ENCODE results near the gene ABHD17A. TPM values are rescaled to one million over a fixed set of nuclear protein-coding genes. Genes with fewer than 3 reads are reported as not detected.

The ABHD17A gene
- total RNA-seq, 6 experiments from 2014 or later = 20.4 to 49.5 (median 23.5) TPM

DNA sequence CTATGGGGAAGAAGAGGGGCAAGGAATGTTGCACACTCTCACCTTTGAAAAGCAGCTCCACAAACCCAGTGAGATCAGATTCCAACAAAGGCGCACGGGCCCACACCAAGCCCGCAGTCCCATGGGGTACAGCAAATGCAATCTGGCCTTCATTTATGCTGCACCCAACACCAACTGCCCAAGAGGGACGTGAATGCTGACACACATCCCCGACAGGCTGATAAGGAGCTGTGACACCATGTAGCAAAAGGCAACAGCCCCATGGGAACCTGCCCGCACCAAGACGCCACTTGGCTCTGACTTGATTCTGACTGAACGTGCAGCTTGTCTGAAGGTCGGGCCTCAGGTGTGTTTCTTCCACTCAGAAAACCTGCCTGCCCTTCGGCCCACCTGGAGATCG lies 54.3 kb downstream of the ABHD17A start:
- no peak overlapping the region for H3K27ac ChIP-seq
- peaks cover 0 to 68% (median 18%) of the 10 kb centered on the region in 4 donors for H3K4me1 ChIP-seq
- no peaks in the 10 kb centered on the region for H3K27me3 ChIP-seq
- H3K9me3 ChIP-seq = no peaks in the 10 kb centered on the region
- H3K36me3 ChIP-seq = no peaks in the 10 kb centered on the region
- WGBS (ENCODE audit: insufficient coverage, low coverage, low lambda C conversion rate, missing lambda C conversion rate) = 89% methylated on average over 3 of the region's 11 CpGs
- TF ChIP-seq, protein P1, sequence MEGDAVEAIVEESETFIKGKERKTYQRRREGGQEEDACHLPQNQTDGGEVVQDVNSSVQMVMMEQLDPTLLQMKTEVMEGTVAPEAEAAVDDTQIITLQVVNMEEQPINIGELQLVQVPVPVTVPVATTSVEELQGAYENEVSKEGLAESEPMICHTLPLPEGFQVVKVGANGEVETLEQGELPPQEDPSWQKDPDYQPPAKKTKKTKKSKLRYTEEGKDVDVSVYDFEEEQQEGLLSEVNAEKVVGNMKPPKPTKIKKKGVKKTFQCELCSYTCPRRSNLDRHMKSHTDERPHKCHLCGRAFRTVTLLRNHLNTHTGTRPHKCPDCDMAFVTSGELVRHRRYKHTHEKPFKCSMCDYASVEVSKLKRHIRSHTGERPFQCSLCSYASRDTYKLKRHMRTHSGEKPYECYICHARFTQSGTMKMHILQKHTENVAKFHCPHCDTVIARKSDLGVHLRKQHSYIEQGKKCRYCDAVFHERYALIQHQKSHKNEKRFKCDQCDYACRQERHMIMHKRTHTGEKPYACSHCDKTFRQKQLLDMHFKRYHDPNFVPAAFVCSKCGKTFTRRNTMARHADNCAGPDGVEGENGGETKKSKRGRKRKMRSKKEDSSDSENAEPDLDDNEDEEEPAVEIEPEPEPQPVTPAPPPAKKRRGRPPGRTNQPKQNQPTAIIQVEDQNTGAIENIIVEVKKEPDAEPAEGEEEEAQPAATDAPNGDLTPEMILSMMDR (IDR thresholded peaks at IDR 0.05) = no peak
- no peak for TF ChIP-seq POLR2A (IDR thresholded peaks at IDR 0.05)
- no peak overlapping the region for H3K4me3 ChIP-seq
- DNase-seq = no peak
- intact Hi-C loops (cut with DNase I) = no loop called here
- ATAC-seq = no peak

DNA sequence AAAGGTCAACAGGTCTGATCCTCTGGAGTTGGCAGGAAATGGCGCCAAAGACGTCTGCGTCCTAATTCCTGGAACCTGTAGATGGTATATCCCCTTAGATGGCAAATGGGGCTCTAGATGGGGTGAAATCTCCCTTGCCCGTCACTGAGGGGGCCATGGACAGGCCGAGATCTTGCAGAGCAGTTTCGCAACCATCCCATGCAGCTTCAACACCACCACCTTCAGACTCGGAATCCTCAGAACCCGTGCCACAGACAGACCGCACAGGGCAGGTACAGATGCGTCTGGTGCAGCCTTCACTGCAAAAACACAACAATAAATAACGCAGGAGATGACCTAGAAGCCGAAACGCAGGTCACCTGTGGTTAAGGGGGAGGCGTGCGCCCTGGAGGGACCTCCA lies 54.7 kb downstream of the ABHD17A start:
- intact Hi-C loops (cut with DNase I) = no loop called here
- no peak for ATAC-seq
- Histone ChIP-seq H3K4me1 (peaks cover 0 to 66% (median 18%) of the 10 kb centered on the region in 4 donors), H3K9me3 (no peaks in the 10 kb centered on the region), H3K27ac (no peak overlapping the region), H3K36me3 (no peaks in the 10 kb centered on the region), H3K27me3 (no peaks in the 10 kb centered on the region), H3K4me3 (no peak overlapping the region)
- 67% methylated on average over 11 of the region's 15 CpGs for WGBS (ENCODE audit: insufficient coverage, low coverage, low lambda C conversion rate, missing lambda C conversion rate)
- TF ChIP-seq, protein P1 (IDR thresholded peaks at IDR 0.05) = no peak
- no peak for TF ChIP-seq POLR2A (IDR thresholded peaks at IDR 0.05)
- no peak for DNase-seq

DNA sequence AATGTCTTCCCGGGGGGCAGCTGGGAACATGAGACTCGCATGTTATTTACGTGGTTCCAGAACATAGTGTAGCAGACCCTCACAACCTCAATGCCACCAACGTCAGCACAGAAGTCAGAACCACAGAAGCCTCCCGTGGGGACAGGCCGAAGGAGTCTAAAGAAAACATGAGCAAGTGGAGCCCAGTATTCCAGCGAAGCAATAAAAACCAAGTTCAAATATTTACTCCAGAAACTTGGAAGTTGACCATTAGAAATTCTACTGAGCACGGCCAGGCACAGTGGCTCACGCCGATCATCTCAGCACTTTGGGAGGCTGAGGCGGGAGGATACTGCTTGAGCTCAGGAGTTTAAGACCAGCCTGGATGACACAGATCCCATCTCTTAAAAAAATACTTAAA lies 55.3 kb downstream of the ABHD17A start:
- H3K27me3 ChIP-seq = no peaks in the 10 kb centered on the region
- 58% methylated on average over 11 of the region's 11 CpGs for WGBS (ENCODE audit: insufficient coverage, low coverage, low lambda C conversion rate, missing lambda C conversion rate)
- no peaks in the 10 kb centered on the region for H3K36me3 ChIP-seq
- DNase-seq = no peak
- H3K4me1 ChIP-seq = peaks cover 0 to 61% (median 18%) of the 10 kb centered on the region in 4 donors
- ATAC-seq = no peak
- intact Hi-C loops (cut with DNase I) = no loop called here
- no peak overlapping the region for H3K4me3 ChIP-seq
- TF ChIP-seq, protein P1 (IDR thresholded peaks at IDR 0.05) = no peak
- no peak for TF ChIP-seq POLR2A (IDR thresholded peaks at IDR 0.05)
- H3K9me3 ChIP-seq = no peaks in the 10 kb centered on the region
- H3K27ac ChIP-seq = peak overlapping the region in 1 of 3 donors; percentile 2

DNA sequence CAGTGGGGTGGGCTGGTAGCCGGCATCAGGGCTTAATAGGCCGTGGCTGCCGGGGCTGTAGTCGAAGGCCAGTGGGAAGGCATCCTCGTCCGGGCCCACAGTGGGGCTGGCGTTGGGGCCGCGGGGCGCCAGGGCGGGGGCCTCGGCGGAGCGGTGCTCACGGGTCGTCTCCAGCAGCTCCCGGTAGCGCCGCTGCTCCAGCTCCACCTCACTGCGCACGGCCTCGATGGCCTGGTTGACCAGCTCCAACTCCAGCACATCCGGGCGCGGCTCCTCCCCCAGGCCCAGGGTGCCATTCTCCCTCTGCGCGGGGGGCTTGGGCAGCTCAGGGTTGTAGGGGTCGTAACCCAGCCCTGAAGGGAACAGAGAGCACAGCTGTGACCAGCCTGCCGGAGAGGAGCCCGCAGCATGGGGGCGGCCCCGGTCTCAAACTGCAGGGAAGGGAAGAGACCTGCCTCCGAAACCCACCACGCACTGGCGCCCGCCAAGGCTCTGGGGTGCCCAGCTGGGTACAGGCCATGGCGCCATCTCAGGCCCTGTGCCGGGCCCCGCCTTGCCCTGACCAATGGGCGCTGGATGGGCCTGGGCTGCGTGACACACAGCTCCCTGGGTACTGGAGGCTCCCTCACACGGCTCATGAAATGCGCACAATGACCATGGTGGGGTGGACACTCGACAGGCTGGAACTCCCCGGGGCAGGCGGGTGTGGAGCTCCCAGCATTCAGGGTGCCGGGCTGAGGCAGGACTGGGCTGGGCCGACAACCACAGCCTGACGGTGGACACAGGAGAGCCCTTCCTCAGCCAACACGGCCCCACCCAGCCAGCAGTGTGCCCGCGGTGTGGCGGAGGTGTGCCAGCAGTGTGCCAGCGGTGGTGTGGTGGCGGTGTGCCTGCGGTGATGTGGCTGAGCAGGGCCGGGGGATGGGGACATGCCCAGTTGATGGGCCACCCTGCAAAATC lies 56.7 kb downstream of the ABHD17A start:
- TF ChIP-seq, protein P1 (IDR thresholded peaks at IDR 0.05) = no peak
- no peak for TF ChIP-seq POLR2A (IDR thresholded peaks at IDR 0.05)
- 100% methylated on average over 1 of the region's 57 CpGs for WGBS (ENCODE audit: insufficient coverage, low coverage, low lambda C conversion rate, missing lambda C conversion rate)
- intact Hi-C loops (cut with DNase I) = no loop called here
- no peaks in the 10 kb centered on the region for H3K9me3 ChIP-seq
- H3K4me1 ChIP-seq = peaks cover 0 to 48% (median 11%) of the 10 kb centered on the region in 4 donors
- DNase-seq = no peak
- no peak overlapping the region for H3K4me3 ChIP-seq
- no peaks in the 10 kb centered on the region for H3K27me3 ChIP-seq
- no peak overlapping the region for H3K27ac ChIP-seq
- peaks cover 0 to 10% (median 0%) of the 10 kb centered on the region in 4 donors for H3K36me3 ChIP-seq
- ATAC-seq = no peak
